Activated T-cell treated with anti-CD3 and anti-CD28 coated beads for 24 hours (primary cell): ENCODE results near the gene ELMO1.

Experiments used
- DNase-seq: peaks from one replicate; pipeline ENCODE4 v3.0.0-alpha.2; 2020; ENCODE audit warnings: low read depth

Gene ELMO1

DNA sequence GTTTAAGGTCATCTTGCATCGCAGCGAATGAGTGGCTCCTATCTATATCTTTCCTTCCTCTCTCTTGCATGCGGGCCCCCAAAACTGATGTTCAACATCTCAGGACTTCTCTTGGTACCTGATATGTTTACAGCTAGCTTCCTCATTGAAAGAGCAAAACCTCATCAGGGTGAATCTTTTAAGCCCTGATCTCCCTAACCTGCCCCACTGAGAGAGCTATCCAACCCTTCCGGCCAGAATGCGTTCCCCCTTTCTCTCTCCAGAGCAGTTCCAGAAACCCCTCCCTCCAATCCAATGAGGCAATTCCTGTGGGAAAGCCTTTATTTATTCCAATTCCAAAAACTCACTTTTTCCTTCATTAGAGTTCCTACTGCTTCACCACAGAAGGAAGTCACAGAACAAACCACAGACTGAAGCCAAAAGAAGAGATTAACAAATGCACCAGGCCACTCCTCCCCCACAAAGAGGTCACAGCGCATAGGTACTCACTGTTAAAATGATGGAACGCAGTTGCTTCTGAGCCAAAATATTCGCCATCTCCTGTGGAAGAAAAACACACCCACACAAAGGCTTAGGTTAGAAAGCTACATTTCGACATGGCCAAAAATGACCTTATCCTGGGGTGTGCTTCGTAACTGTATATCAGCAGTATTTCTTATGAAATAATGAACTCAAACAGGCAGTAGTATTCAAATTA, 232.4 kb downstream of the ELMO1 start:
- DNase-seq: no peak

DNA sequence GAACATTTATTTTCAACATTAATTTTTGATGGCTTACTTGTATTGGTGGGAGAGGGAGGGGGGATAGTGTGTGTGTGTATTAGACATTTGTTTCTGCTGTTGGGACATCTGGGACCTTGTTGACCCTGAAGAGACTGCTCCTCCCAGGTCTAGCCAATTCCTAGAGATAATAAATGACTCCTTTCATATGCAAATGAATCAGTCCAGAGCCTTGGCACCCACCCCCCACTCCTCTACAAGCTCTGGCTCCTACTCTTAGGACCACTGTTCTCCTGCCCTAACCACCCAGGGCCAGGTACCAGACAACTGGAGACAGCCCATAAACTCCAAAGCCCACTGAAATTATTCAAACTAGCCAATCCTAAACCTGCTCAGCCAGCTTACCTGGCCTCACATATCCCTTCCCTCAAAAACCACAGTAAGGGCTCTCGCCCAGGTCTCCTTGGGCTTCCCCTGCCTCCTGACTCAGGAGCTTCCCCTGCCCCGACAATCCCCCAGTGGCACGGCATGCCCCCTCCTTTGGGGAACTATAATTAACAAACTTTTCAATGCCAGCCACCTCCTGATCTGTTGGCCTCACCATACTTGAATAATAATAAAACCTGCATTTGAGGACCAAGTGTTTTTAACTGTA, 233.3 kb downstream of the ELMO1 start:
- DNase-seq: no peak

- DNase-seq: no peak
These were observed 236.1 kb downstream of the ELMO1 start for GRCh38 chr7:37212556-37212955.

DNA sequence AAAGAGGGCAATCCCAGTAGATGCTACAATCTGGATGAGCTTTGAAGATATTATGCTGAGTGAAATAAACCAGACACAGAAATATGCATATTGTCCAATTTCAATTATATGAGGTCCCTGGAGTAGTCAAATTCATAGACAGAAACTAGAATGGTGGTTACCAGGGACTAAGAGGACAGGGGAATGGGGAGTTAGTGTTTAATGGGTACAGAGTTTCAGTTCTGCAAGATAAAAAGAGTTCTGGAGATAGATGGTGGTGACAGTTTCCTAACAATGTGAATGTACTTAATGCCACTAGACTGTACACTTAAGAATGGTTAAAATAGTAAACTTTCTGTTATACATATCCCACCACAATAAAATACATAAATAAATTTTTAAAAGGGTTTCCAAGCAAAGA, 236.6 kb downstream of the ELMO1 start:
- DNase-seq: no peak

DNA sequence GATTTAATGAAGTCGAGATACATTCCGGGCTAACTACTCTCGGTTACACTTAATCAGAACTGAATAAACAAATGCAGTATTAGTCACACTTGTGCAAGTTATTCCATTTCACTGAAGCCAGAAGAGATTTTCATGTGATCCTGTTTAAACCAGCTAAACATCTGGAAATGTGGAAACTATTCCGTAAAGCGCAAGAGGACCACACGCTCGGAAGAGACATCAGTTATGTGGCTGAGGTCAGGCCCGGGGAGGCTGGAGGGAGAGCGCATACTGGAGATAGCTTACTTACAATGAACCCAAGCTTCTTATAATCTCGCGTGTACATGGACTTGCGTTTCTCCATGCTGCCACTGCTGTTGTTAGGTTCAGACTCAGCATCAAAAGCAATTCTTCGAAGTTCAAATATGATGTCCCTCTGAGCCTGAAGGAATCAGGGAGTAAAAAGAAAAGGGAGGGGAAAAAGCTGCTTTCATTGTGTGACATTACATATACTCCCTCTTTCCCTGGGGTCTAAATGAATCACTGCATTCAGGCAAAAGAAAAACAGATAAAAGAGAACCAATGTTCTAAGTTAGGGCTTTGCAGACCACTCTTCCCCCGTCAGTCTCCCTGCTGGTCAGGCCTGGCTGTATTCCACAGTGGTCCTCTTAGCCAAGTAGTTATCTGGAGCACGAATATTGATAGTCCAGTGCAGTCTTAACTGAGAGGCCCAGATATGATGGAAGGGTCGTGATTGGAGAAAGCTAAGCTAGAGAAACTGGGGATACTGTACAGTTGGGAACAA, 237.4 kb downstream of the ELMO1 start:
- no peak for DNase-seq

GRCh38 chr7:37209195-37209594, 239.5 kb downstream of the ELMO1 start:
- DNase-seq: no peak

GRCh38 chr7:37208528-37208927, 240.1 kb downstream of the ELMO1 start:
- DNase-seq: no peak

DNA sequence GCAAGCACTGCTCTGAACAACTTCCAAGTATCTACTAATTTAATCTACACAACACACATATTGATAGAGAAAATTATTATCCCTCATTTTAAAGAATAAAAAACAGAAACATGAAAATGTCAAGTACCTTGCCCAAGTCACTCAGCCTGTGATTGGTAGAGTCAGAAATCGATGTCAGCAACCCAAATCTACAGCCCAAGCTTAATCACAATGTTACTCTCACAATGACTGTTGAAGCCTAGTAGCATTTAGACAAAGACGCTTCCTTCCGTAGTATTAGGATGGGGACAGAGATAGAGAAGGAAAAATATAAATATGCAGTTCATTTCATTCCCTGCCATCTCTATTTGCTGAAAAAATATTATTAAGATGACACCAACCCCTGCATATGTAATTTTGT, 242.5 kb downstream of the ELMO1 start:
- no peak for DNase-seq

DNA sequence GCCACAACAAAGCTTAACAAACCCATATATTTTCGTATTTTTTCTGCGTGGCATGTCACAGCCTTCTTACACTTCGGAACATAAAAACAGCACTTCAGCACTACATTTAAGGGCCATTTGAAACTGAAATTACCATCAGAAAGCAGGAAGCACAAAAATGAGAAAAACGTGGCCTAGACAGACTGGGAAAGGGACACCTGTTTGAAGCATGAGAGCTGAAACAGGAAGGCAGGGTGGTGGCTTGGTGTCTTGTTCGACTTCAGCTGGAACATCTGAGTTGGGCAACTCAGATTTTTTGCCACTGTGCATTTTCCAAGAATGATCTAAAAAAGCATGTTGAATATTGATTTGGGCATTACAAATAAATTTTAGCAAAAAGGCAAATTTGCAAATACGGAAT, 243.2 kb downstream of the ELMO1 start:
- no peak for DNase-seq

GRCh38 chr7:37201876-37202198, 246.8 kb downstream of the ELMO1 start:
- DNase-seq: no peak

GRCh38 chr7:37201003-37201875, 247.4 kb downstream of the ELMO1 start:
- DNase-seq: peak; percentile 32

DNA sequence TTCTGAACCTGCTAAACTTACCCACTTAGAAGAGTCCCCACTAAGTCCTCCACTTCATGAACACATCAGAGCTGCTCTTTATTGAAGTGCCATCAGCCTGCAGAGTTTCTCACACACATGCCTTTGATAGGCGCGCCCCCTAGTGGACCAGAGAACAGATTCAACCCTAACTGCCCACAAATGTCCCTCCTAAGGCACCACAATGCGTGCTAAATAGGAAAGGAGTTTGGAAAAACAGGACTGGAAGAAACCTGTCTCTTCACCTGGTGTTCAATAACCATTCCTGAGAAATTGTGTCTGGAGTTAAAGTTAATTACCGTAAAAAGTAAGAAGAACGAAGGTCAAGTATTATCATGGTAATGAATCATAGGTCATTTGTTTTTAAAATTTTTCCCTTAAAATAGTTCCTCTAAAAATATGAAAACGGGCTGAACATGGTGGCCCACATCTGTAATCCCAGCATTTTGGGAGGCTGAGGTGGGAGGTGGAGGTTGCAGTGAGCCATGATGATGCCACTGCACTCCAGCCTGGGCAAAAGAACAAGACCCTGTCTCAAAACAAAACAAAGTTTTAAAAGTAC, 249.7 kb downstream of the ELMO1 start:
- DNase-seq: peak; percentile 64

DNA sequence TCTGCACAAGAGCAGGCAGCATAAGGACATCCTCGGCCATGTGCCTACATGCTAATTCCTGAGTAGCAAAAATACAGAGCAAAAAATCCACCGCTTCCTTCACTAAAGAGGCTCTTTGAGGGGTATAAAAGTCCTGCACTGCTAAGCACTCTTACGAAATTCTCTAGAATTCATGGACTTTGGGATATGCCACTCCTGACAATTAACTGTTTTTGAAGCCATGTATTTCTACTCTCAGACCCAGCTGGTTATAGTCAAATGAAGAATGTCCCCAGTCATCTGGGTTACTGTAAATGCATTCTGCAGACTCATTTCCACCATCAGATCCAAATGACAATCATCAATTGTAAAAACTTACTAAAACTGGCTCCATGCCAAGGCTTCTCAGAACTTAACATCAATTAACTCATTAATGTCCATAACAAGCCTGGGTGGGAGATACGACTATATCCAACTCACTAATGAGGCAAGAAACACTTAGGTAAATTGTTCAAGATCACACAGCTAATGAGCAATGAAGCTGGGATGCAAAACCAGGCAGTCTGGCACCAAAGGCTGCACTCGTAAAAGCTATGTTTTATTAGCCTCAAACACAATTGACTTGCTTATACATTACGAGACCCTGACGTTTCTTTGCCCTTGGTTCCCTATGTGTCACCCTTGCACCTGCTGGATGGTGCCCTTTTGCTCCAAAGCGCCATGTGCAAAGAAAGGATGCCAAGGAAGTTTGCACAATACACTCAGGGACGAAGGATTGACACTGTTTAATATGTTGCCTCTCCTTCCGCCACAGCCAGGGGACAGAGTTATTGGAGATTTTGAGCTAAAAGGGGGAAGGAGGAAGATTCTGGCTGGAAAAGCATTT, 250.4 kb downstream of the ELMO1 start:
- DNase-seq: no peak

DNA sequence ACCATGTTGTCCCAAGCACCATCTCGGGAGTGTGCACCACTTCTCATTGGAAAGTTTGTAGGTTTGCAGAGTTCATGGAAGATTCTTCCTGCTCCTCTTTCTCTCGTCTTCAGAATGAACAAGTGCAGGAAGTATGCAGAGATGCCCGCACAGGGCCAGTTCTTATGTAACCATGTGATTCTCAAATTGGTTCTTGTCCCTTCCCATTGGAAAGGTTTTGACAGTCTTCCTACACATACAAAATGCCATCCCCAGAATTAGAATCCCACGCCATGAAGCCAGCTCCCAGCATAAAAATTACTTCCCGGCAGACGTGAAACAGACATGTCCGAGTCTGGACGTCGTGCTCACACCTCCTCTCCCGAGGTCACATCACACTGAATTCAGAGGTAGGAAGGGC, 251.6 kb downstream of the ELMO1 start:
- DNase-seq: no peak

DNA sequence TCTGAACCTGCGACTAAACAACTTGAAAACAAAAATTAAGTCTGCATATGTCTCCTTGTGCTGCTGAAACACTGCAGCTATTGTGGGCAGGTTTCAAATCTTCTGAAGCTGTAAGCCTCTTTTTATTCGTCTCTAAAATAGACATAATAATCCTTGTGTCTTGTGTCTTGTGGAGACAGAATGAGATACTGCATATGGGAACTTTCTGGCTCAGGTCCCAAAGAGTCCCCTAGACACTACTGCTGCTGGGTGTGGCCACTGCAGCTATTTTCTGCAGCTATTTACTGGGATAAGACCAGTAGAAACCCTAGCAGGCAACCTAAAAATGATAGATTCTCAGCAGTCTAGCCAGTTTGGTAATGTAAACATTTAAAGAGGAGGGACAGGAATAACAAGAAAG, 252.0 kb downstream of the ELMO1 start:
- DNase-seq: no peak

DNA sequence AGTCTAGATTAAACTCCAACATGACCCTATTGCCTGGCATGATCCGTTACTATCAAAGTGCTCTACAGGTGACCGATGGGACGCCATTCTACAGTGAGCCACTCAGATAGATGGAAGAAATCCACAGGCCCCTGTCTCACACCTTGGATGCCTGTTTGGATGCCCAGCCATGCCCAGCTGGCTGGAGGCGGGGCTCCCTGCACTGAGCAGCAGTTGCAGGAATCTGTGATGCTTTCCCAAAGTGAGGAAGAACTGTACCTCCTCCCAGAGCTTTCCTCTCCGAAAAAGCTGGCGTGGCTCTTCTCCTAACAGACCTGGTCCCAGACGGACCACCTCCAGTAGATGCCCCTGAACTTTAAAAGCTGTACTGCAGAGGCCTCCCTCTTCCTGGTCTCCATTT, 253.3 kb downstream of the ELMO1 start:
- no peak for DNase-seq

- no peak for DNase-seq
These were observed 253.7 kb downstream of the ELMO1 start for GRCh38 chr7:37194943-37195342.

- DNase-seq: no peak
These were observed 254.9 kb downstream of the ELMO1 start for GRCh38 chr7:37193775-37194135.

DNA sequence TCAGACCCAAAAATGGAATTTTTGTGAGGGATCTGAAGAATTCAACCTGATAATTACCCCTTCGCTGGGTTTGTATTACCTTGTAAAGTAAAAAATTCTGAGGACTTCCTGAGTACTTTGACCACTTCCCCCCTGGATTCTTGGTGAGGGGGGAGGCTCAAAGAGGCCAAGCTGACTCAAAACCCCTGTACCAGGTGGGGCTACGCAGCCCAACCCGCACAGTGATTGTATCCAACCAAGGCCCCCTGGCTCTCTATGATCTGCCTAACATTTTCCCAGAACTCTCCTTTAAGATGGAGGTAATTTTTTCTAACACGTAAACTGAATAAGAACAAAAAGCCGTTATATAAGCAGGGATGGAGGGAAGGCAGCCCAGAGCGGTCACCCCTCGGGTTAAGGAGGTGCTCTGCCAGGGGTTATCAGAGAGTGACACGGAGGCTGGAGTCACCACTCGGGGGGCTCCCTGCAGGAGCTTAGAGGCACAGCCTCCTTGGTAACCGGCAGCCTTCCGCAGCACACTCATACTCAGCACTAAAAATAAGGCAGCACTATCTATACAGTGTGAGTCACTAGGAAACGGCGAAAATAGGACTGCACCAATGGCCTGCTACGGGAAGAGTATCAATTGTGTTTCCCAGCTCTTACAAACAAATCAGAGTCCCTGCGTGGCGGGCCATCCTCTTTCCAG, 255.4 kb downstream of the ELMO1 start:
- no peak for DNase-seq

- DNase-seq: no peak
These were observed 256.9 kb downstream of the ELMO1 start for GRCh38 chr7:37191797-37192196.

DNA sequence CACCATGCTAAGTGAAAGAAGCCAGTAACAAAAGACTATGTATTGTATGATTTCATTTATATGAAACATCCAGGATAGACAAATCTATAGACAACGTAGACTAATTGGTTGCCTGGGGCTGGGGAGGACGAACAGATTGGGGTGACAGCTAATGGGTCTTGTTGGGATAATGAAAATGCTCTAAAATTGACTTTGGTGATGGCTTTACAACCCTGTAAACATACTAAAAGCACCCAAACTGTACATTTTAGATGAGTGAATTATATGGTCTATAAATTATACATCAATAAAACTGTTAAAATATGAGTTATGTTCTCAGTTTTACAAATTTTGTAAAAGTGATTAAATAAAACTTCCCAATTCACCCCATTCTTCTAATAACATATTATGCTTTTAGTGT, 261.5 kb downstream of the ELMO1 start:
- no peak for DNase-seq
